ENCODE measurements around the gene AARS2.

Gene AARS2

DNA sequence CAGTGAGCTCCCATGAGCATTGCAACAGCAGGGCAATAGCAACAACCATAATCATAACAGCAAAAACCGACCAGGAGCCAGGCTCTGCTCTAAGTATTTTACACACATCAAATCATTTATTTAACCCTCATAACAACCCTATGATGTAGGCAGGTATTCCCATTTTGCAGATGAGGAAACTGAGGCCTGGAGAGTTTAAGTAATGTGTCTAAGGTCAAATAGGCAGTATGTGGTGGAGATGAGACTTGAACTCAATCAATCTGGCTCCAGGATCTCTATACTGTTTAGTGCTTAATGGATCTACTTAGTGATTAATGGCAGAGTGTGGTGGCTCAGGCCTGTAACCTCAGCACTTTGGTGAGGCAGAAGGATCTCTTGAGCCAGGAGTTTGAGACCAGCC, 39.5 kb downstream of the AARS2 start:
- DNase-seq = no peak

- no peak for DNase-seq
These were observed 40.1 kb downstream of the AARS2 start for GRCh38 chr6:44272999-44273566.

GRCh38 chr6:44272529-44272928, 40.6 kb downstream of the AARS2 start:
- no peak for DNase-seq

DNA sequence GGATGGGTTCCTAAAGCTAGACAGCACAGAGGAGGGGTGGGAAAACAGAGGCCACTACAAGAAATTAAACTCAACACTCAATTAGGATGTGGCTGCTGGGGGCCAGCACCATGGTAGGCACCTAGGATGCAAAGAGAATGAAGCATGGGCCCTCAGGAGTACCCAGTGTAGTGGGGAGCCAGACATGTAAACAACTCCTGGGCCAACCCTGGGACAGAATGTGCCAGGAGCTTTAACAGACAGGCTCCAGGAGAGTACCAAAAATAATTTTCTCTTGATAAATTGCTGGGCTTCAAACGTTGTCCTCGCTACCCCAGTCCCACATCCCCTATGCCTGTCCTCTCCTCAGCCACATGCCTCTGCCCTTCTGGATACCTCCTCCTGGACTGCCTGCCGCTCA, 41.2 kb downstream of the AARS2 start:
- no peak for DNase-seq

DNA sequence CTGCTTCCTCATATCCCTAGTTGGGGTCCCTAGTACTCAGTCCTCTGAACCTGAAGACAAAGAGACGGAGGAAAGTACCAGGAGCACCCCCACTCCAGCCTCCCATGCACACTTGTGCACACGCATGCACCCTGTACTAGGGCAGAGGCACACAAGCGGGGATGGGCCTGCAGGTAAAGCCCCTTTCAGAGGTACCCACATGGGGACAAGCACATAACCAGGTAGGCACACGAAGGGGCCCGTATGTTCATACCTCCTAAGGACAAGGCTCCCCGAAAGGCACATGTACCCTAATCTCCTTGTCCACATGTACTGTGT, 41.8 kb downstream of the AARS2 start:
- no peak for DNase-seq

GRCh38 chr6:44270526-44271405, 42.4 kb downstream of the AARS2 start:
- no peak for DNase-seq

GRCh38 chr6:44269921-44270525, 43.1 kb downstream of the AARS2 start, which contains the start of gene TMEM151B:
Gene TMEM151B, plus strand, starts transcription at chr6:44270450. Its CDS starts 293 bp downstream, at chr6:44270743.
- no peak for DNase-seq

GRCh38 chr6:44269178-44269920, 43.8 kb downstream of the AARS2 start:
- DNase-seq = peak in 1 of 2 experiments; percentile 31

DNA sequence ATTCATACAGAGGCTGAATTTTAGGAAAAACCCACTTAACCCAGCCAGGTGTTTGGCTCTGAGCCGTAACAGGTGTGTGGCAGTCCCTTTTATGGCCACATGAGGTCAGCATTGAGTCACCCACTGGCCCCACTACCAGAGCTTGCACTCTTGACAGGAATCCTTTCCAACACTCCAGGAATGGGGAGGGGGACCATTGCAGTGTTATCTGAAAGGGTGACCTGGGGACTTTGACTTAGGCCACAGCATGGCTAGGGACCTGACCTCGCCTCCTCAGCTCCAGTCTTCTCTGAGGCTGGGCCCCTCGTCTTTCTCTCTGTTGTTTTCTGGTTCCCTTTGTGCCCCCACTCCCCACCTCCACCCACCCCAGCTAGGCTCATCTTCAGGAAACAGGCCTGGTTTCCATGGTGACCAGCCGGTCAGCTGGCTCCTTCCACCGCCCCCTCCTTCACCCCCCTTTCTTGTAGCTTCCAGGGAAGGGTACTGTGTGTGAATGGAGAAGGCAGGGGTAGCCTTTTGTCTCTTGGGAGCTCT, 45.0 kb downstream of the AARS2 start:
- peak in 1 of 2 experiments; percentile 42 for DNase-seq

DNA sequence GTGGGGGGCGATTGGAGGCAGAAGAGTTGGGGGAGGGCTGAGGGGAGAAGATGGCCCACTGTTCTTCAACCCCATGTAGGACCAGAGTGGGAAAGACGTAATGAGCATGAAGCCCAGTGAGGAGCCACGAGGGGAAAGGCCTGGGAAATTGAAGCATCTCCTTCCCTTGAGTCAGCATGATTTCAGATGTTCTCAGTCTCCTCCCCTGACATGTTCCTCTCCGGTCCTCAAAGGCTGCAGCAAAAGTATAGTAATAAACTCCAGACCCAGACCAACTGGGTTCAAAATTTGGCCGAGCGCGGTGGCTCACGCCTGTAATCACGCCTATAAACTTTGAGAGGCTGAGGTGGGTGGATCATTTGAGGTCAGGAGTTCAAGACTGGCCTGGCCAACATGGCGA, 45.9 kb downstream of the AARS2 start:
- no peak for DNase-seq

- no peak for DNase-seq
These were observed 46.8 kb downstream of the AARS2 start for GRCh38 chr6:44266347-44266746.

DNA sequence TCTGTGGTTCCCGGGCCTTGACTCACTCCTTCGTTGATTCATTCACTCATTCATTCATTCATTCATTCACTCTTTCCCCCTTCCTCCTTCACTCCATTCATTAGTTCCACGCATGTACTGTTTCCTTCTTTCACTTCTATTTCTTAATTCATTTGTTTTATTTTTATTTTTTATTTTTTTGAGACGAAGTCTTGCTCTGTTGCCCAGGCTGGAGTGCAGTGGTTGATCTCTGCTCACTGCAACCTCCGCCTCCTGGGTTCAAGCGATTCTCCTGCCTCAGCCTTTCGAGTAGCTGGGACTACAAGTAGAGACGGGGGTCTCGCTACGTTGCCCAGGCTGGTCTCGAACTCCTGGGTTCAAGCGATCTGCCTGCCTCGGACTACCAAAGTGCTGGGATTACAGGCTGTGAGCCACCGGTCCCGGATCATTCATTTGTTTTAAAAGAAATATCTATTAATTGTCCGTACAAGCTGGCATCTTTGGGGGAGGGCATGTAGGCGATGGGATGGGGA, 47.4 kb downstream of the AARS2 start:
- no peak for DNase-seq

DNA sequence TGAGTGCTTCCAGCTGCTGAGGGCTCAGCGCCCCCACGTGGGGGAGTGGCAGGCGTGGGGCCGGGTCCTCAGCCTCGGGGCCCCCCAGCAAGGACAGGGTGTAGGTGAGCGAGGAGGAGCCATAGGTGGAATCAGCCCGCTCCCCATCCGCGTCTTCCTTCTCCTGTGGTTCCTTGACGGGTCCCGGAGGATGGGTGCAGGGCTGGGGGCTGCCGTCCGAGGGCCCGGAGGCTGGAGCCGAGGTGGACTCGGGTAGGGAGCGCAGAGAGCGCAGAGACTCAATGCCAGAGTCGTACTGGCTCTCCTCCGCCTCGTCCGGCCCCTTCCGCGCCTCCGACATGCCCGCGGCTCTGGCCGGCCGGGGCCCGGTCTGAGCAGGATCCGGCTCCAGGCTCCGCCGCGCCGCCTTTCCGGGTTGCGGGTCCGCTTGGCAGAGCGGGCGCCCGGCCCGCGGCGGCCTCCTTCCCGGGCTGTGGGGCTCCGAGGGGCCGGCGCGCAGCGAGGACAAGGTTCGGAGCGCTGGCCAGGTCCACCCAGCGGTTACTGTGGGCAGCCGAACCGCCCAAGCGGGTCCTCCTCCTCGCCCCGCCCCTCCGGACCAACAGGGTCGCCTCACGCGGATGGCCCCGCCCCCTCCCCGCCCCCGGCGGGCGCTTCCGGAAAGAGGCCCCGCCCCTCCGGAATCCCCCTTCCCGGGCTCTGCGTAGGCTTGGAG, 48.0 kb downstream of the AARS2 start, which contains the start of gene NFKBIE:
TSS of gene NFKBIE (minus strand) at position 545 of the 715 bp plus-strand sequence. CDS start at position 340, 205 bp downstream.
- peak; percentile 83 to 84 for DNase-seq

- DNase-seq = no peak
These were observed 48.8 kb downstream of the AARS2 start for GRCh38 chr6:44264154-44265006.

- DNase-seq = peak in 1 of 2 experiments; percentile 35
These were observed 49.6 kb downstream of the AARS2 start for GRCh38 chr6:44263354-44264100.

GRCh38 chr6:44262467-44263353, 50.4 kb downstream of the AARS2 start:
- no peak for DNase-seq

- no peak for DNase-seq
These were observed 51.6 kb downstream of the AARS2 start for GRCh38 chr6:44261581-44261980.

DNA sequence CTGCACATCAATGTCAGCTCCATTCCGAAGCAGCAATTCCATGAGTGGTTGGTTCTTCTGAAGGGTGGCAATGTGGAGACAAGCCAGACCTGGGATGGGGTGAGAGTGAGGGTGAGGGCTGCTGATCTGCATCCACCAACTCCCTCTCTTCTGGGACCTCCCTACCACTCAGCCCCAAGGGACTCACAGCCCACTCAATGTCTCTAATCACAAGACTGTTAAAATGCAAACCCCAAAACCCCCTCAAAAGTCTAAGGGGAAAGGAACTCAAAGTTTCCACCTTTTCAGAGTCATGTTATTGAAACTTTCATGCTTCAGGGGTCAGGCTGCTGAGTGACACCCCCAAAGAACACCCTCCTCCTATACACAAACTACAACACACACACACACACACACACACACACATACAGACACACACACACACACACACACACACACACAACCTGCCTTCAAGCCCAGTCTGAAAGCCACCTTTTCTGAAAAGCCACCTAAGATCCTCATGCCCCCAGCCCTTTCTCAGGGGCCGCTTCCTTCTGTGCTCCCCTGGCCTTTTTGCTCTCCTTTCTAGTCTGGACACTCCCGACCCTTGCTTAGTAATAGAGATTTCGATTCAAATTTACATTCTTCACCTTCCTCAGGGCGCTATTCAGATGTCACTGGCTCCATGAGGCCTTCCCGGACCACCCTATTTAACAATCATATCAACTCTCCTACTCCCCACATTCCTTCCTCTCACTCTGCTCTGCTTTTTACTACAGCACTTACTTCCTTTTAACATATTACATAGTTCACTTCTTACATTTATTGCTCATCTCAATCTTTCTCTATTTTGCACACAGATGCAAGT, 52.5 kb downstream of the AARS2 start:
- no peak for DNase-seq

Measured in SW 1271 (cell line).